Fibroblast of lung (primary cell): Measurements from ENCODE around the gene GALR2.

Experiments
- EZH2 ChIP-seq: IDR thresholded peaks from 2 replicates; pipeline ENCODE4 v1.5.1; 2012; ENCODE audit warnings: low read length, control low read depth, mild to moderate bottlenecking; ENCODE audit errors: missing control alignments
- TF ChIP-seq, protein P1 (sequence below), 2 donors: IDR thresholded peaks in 1 of 2; conservative IDR thresholded peaks in 1 of 2; 1 replicate in 1 of 2; 2 replicates in 1 of 2; pipeline ENCODE4 v1.5.1; 2011 to 2012; ENCODE audit warnings: low read length in 2 of 2, control low read depth in 1 of 2, inconsistent platforms in 1 of 2, low read depth in 1 of 2, mild to moderate bottlenecking in 1 of 2

DNA sequence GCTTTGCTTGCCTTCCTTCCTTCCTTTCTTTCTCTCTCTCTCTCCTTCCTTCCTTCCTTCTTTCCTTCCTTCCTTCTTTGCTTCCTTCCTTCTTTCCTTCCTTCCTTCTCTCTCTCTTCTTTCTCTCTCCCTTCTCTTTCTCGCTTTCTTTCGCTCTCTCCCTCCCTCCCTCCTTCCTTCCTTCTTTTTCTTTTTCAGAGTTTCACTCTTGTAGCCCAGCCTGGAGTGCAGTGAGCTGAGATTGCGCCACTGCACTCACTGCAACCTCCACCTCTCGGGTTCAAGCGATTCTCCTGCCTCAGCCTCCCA, 48.6 kb downstream of the GALR2 start:
- TF ChIP-seq EZH2, result no peak
- TF ChIP-seq, protein P1, sequence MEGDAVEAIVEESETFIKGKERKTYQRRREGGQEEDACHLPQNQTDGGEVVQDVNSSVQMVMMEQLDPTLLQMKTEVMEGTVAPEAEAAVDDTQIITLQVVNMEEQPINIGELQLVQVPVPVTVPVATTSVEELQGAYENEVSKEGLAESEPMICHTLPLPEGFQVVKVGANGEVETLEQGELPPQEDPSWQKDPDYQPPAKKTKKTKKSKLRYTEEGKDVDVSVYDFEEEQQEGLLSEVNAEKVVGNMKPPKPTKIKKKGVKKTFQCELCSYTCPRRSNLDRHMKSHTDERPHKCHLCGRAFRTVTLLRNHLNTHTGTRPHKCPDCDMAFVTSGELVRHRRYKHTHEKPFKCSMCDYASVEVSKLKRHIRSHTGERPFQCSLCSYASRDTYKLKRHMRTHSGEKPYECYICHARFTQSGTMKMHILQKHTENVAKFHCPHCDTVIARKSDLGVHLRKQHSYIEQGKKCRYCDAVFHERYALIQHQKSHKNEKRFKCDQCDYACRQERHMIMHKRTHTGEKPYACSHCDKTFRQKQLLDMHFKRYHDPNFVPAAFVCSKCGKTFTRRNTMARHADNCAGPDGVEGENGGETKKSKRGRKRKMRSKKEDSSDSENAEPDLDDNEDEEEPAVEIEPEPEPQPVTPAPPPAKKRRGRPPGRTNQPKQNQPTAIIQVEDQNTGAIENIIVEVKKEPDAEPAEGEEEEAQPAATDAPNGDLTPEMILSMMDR (conservative IDR thresholded peaks at IDR 0.05 in 1 of 2, IDR thresholded peaks at IDR 0.05 in 1 of 2; ENCODE audit: low read depth in 1 of 2, low read length in 2 of 2), result no peak
